NCI-H1417 treated with DMSO at 0.1 percent for 48 hours (cell line): ENCODE data around the gene MPZL2.

ENCODE experiments used
- DNase-seq: peaks from one replicate; lab custom pipeline; 2025; lab: John Stamatoyannopoulos, UW

The MPZL2 gene

GRCh38 chr11:118283037-118283636, 19.0 kb upstream of the MPZL2 start:
- DNase-seq = no peak

GRCh38 chr11:118282606-118283005, 18.5 kb upstream of the MPZL2 start:
- DNase-seq = no peak

- DNase-seq = no peak
Observed at GRCh38 chr11:118281284-118281683, 17.2 kb upstream of the MPZL2 start.

- DNase-seq = no peak
Observed at GRCh38 chr11:118277312-118277711, 13.2 kb upstream of the MPZL2 start.

- DNase-seq = no peak
Observed at GRCh38 chr11:118276422-118276821, 12.3 kb upstream of the MPZL2 start.

GRCh38 chr11:118275176-118275575, 11.1 kb upstream of the MPZL2 start:
- no peak for DNase-seq

- DNase-seq = no peak
Observed at GRCh38 chr11:118274186-118274585, 10.1 kb upstream of the MPZL2 start.

- DNase-seq = no peak
Observed at GRCh38 chr11:118272001-118272400, 7.9 kb upstream of the MPZL2 start.

- no peak for DNase-seq
Observed at GRCh38 chr11:118267486-118267885, 3.4 kb upstream of the MPZL2 start.

GRCh38 chr11:118265954-118266353, 1.9 kb upstream of the MPZL2 start:
- DNase-seq = no peak

GRCh38 chr11:118264569-118265465, 720 bp upstream of the MPZL2 start:
- DNase-seq = no peak

- DNase-seq = no peak
Observed at GRCh38 chr11:118263112-118263511, 985 bp downstream of the MPZL2 start.

- no peak for DNase-seq
Observed at GRCh38 chr11:118260353-118260752, 3.7 kb downstream of the MPZL2 start.

- no peak for DNase-seq
Observed at GRCh38 chr11:118259138-118259537, 5.0 kb downstream of the MPZL2 start.

- no peak for DNase-seq
Observed at GRCh38 chr11:118258410-118258809, 5.7 kb downstream of the MPZL2 start.

- DNase-seq = no peak
Observed at GRCh38 chr11:118252688-118253087, 11.4 kb downstream of the MPZL2 start.

GRCh38 chr11:118251858-118252652, 12.0 kb downstream of the MPZL2 start, which contains the start of gene MPZL3:
Gene MPZL3 (minus strand): TSS chr11:118252365. CDS start chr11:118252294, 71 bp downstream.
- peak; percentile 92 for DNase-seq

GRCh38 chr11:118247041-118247440, 17.1 kb downstream of the MPZL2 start:
- DNase-seq = no peak

GRCh38 chr11:118245936-118246562, 18.0 kb downstream of the MPZL2 start:
- no peak for DNase-seq

- no peak for DNase-seq
Observed at GRCh38 chr11:118243993-118244762, 19.9 kb downstream of the MPZL2 start.

- DNase-seq = no peak
Observed at GRCh38 chr11:118243161-118243560, 20.9 kb downstream of the MPZL2 start.
